SK-N-SH (cell line): ENCODE data around the gene EPB41L3. TPM values are rescaled to one million over a fixed set of nuclear protein-coding genes. Genes with fewer than 3 reads are reported as not detected.

ENCODE experiments used
- CTCF ChIA-PET: fragments of 300-600, 350-600 bp; formaldehyde crosslinking; extraction: SDS; loops from one replicate; lab custom pipeline; 2021; lab: Yijun Ruan, JAX
- POLR2A ChIA-PET: fragments of 350-600 bp; sonication (Branson Sonifier 250); formaldehyde crosslinking; extraction: SDS; loops from one replicate; lab custom pipeline; 2020; ENCODE audit warnings: antibody characterized with exemption, inconsistent platforms; lab: Yijun Ruan, JAX
- DNase-seq: peaks from one replicate; pipeline ENCODE4 v3.0.0; 2012
- H2AFZ ChIP-seq: fragments of 200-600 bp; sonication (generic); 2 replicates; pipeline ENCODE4 v1.8.1; 2016; ENCODE audit warnings: antibody characterized with exemption, mild to moderate bottlenecking, low read depth
- H3F3A ChIP-seq: fragments of 200-600 bp; sonication (generic); replicated peaks from 2 replicates; pipeline ENCODE3; 2016; ENCODE audit warnings: antibody characterized with exemption, mild to moderate bottlenecking; ENCODE audit not compliant: insufficient read depth
- H3K27ac ChIP-seq, 2 experiments: fragments of 200-500 bp in 1 of 2; fragments of 200-600 bp in 1 of 2; sonication (Bioruptor generic) in 1 of 2; sonication (generic), shearing (Covaris generic) in 1 of 2; 2 replicates each; pipeline versions ENCODE4 v1.5.1 to v1.6.1; 2014 to 2016; ENCODE audit warnings: low read depth in 2 of 2, inconsistent platforms in 1 of 2, low read length in 1 of 2, mild to moderate bottlenecking in 1 of 2, mixed read lengths in 1 of 2
- H3K27me3 ChIP-seq: fragments of 200-600 bp; sonication (generic), shearing (Covaris generic); 2 replicates; pipeline ENCODE4 v1.6.1; 2016; ENCODE audit warnings: mixed run types; ENCODE audit not compliant: insufficient read depth
- H3K36me3 ChIP-seq, 2 experiments: fragments of 200-500 bp in 1 of 2; fragments of 200-600 bp in 1 of 2; sonication (Bioruptor generic) in 1 of 2; sonication (generic) in 1 of 2; replicated peaks in 1 of 2; 2 replicates each; pipeline versions ENCODE3 to v1.5.1; 2014 to 2016; ENCODE audit warnings: low read length in 1 of 2, mild to moderate bottlenecking in 1 of 2; ENCODE audit not compliant: insufficient read depth in 2 of 2, control insufficient read depth in 1 of 2
- H3K4me1 ChIP-seq, 2 experiments: fragments of 200-500 bp in 1 of 2; fragments of 200-600 bp in 1 of 2; sonication (Bioruptor generic) in 1 of 2; sonication (generic), shearing (Covaris generic) in 1 of 2; 2 replicates each; pipeline versions ENCODE4 v1.5.1 to v1.6.1; 2014 to 2016; ENCODE audit warnings: low read depth in 1 of 2, low read length in 1 of 2, mixed run types in 1 of 2; ENCODE audit not compliant: insufficient read depth in 2 of 2, control insufficient read depth in 1 of 2
- H3K4me2 ChIP-seq: fragments of 200-600 bp; sonication (generic), shearing (Covaris generic); 2 replicates; pipeline ENCODE4 v1.6.1; 2017; ENCODE audit warnings: mixed run types
- H3K4me3 ChIP-seq, 2 experiments: fragments of 200-500 bp in 1 of 2; fragments of 200-600 bp in 1 of 2; sonication (Bioruptor generic) in 1 of 2; sonication (generic), shearing (Covaris generic) in 1 of 2; 2 replicates each; pipeline versions ENCODE4 v1.5.1 to v1.8.1; 2014 to 2016; ENCODE audit warnings: low read depth in 2 of 2, inconsistent platforms in 1 of 2, low read length in 1 of 2, mild to moderate bottlenecking in 1 of 2, mixed read lengths in 1 of 2, moderate library complexity in 1 of 2
- H3K79me2 ChIP-seq: fragments of 200-600 bp; sonication (generic); 2 replicates; pipeline ENCODE4 v1.8.1; 2017; ENCODE audit warnings: mild to moderate bottlenecking; ENCODE audit not compliant: insufficient read depth
- H3K9ac ChIP-seq: fragments of 200-600 bp; sonication (generic); 2 replicates; pipeline ENCODE4 v1.6.1; 2017; ENCODE audit warnings: mixed run types
- H3K9me2 ChIP-seq: fragments of 200-600 bp; sonication (generic); 2 replicates; pipeline ENCODE4 v1.6.1; 2017; ENCODE audit warnings: mixed run types
- H3K9me3 ChIP-seq: fragments of 200-600 bp; sonication (generic); 2 replicates; pipeline ENCODE4 v1.6.1; 2017; ENCODE audit warnings: mixed run types, mild to moderate bottlenecking, moderate library complexity
- H4K20me1 ChIP-seq: fragments of 200-600 bp; sonication (generic); 2 replicates; pipeline ENCODE4 v1.6.1; 2017; ENCODE audit warnings: mild to moderate bottlenecking, mixed run types; ENCODE audit not compliant: insufficient read depth
- CHD2 ChIP-seq: fragments of 150-350 bp; IDR thresholded peaks from 2 replicates; pipeline ENCODE4 v1.6.1; 2018; ENCODE audit warnings: low read length; ENCODE audit not compliant: partially characterized antibody
- ELF1 ChIP-seq: IDR thresholded peaks from 2 replicates; pipeline ENCODE4 v1.4.0; 2012
- FOXJ3 ChIP-seq: sonication (generic); formaldehyde crosslinking; IDR thresholded peaks from 2 replicates; pipeline ENCODE4 v1.5.1; 2020; ENCODE audit warnings: mild to moderate bottlenecking, missing genetic modification reagents
- FOXM1 ChIP-seq: IDR thresholded peaks from 2 replicates; pipeline ENCODE4 v1.4.0; 2012; ENCODE audit warnings: low read depth, mild to moderate bottlenecking
- GABPA ChIP-seq: IDR thresholded peaks from 2 replicates; pipeline ENCODE4 v1.4.0; 2012; ENCODE audit warnings: low read depth, mild to moderate bottlenecking
- GATA2 ChIP-seq: sonication (generic); formaldehyde crosslinking; IDR thresholded peaks from 2 replicates; pipeline ENCODE4 v1.5.0; 2020; ENCODE audit warnings: mild to moderate bottlenecking, missing genetic modification reagents
- MEF2A ChIP-seq: IDR thresholded peaks from 2 replicates; pipeline ENCODE4 v1.4.0; 2012; ENCODE audit warnings: low read depth, borderline replicate concordance
- MXI1 ChIP-seq: IDR thresholded peaks from 2 replicates; pipeline ENCODE4 v1.6.1; 2012; ENCODE audit warnings: mild to moderate bottlenecking, low read depth, low read length, improper control_type of control experiment
- NRF1 ChIP-seq: IDR thresholded peaks from 2 replicates; pipeline ENCODE4 v1.6.1; 2012; ENCODE audit warnings: low read depth, mild to moderate bottlenecking, low read length
- POLR2AphosphoS5 ChIP-seq: IDR thresholded peaks from 2 replicates; pipeline ENCODE4 v1.6.1; 2012; ENCODE audit warnings: low read depth, low read length
- RCOR1 ChIP-seq: fragments of 150-350 bp; IDR thresholded peaks from 2 replicates; pipeline ENCODE4 v1.6.1; 2017; ENCODE audit warnings: antibody characterized with exemption, low read length
- SMC3 ChIP-seq: IDR thresholded peaks from 2 replicates; pipeline ENCODE4 v1.6.1; 2012; ENCODE audit warnings: low read depth, low read length, improper control_type of control experiment
- TAF1 ChIP-seq: IDR thresholded peaks from 2 replicates; pipeline ENCODE4 v1.6.1; 2012; ENCODE audit warnings: low read depth, mild to moderate bottlenecking, low read length, moderate library complexity, borderline replicate concordance
- TCF12 ChIP-seq: IDR thresholded peaks from 2 replicates; pipeline ENCODE4 v1.4.0; 2012
- TEAD4 ChIP-seq: IDR thresholded peaks from 2 replicates; pipeline ENCODE4 v1.4.0; 2012; ENCODE audit warnings: mild to moderate bottlenecking, borderline replicate concordance; ENCODE audit not compliant: insufficient read depth
- YY1 ChIP-seq: IDR thresholded peaks from 2 replicates; pipeline ENCODE4 v1.4.0; 2012; ENCODE audit warnings: low read depth, mild to moderate bottlenecking
- WGBS: methylation state at CpG from one replicate; pipeline ENCODE4 v1.1.6; 2017; ENCODE audit warnings: low lambda C conversion rate; 5-methylcytosine and 5-hydroxymethylcytosine counted together
- polyA plus RNA-seq, 3 experiments: library from polyadenylated mRNA; depleted of rRNA; stranded (reverse); fragments of >200 nt; gene quantifications; 2 replicates each; pipeline ENCODE4 v1.2.3, GENCODE V29; 2012
- TF ChIP-seq, protein P1 (sequence below): IDR thresholded peaks from 2 replicates; pipeline ENCODE4 v1.4.0; 2012; ENCODE audit warnings: low read depth, borderline replicate concordance
- TF ChIP-seq, protein P2 (sequence below): fragments of 150-350 bp; IDR thresholded peaks from 2 replicates; pipeline ENCODE4 v1.6.1; 2017; ENCODE audit warnings: antibody characterized with exemption, low read length, low read depth, borderline replicate concordance
- TF ChIP-seq, protein P3 (sequence below): IDR thresholded peaks from 2 replicates; pipeline ENCODE4 v1.4.0; 2012; ENCODE audit warnings: low read depth
- TF ChIP-seq, protein P4 (sequence below): IDR thresholded peaks from 2 replicates; pipeline ENCODE4 v1.6.1; 2012; ENCODE audit warnings: mild to moderate bottlenecking, low read depth, low read length, moderate library complexity

EPB41L3 gene
- polyA plus RNA-seq, 1 of the 3 experiments (the other 2 are of a cell fraction): 0.15 TPM

DNA sequence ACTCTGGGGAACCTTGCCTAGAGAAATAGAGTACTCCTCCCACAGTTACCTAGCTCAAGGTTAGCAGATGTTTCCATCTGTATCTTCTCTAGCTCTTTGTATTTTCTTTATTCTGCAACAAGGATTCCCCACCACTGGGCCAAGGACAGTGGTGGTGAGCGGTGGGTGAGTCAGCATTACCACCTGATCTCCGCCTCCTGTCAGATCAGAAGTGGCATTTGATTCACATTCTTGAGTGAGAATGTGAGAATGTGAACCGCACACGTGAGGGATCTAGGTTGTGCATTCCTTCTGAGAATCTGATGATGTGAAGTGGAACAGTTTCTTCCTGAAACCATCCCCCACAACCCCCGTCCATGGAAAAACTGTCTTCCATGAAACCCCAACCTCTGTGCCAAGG lies 9.0 kb downstream of the EPB41L3 start:
- Histone ChIP-seq H3K4me1 (no peaks in the 10 kb centered on the region), H3K36me3 (no peaks in the 10 kb centered on the region), H3K9ac (no peak overlapping the region), H3K27me3 (no peaks in the 10 kb centered on the region), H3K79me2 (no peaks in the 10 kb centered on the region), H4K20me1 (no peaks in the 10 kb centered on the region), H3F3A (no peaks in the 10 kb centered on the region), H3K27ac (no peak overlapping the region), H3K4me2 (no peak overlapping the region), H3K9me3 (no peaks in the 10 kb centered on the region), H3K9me2 (no peaks in the 10 kb centered on the region), H3K4me3 (no peak overlapping the region), H2AFZ (no peak overlapping the region)
- POLR2A ChIA-PET: no interaction called here
- CTCF ChIA-PET: interaction anchor here (1.2 kb wide), 1 partner anchor 12 kb away, joined by 3 read pairs; no protein-coding TSS in a partner anchor
- DNase-seq: no peak
- TF ChIP-seq, protein P1, sequence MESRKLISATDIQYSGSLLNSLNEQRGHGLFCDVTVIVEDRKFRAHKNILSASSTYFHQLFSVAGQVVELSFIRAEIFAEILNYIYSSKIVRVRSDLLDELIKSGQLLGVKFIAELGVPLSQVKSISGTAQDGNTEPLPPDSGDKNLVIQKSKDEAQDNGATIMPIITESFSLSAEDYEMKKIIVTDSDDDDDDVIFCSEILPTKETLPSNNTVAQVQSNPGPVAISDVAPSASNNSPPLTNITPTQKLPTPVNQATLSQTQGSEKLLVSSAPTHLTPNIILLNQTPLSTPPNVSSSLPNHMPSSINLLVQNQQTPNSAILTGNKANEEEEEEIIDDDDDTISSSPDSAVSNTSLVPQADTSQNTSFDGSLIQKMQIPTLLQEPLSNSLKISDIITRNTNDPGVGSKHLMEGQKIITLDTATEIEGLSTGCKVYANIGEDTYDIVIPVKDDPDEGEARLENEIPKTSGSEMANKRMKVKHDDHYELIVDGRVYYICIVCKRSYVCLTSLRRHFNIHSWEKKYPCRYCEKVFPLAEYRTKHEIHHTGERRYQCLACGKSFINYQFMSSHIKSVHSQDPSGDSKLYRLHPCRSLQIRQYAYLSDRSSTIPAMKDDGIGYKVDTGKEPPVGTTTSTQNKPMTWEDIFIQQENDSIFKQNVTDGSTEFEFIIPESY: no peak
- no peak for TF ChIP-seq TCF12
- no peak for TF ChIP-seq RCOR1
- TF ChIP-seq FOXM1: no peak
- TF ChIP-seq POLR2AphosphoS5: no peak
- no peak for TF ChIP-seq MXI1
- TF ChIP-seq ELF1: no peak
- no peak for TF ChIP-seq MEF2A
- TF ChIP-seq NRF1: no peak
- TF ChIP-seq, protein P2, sequence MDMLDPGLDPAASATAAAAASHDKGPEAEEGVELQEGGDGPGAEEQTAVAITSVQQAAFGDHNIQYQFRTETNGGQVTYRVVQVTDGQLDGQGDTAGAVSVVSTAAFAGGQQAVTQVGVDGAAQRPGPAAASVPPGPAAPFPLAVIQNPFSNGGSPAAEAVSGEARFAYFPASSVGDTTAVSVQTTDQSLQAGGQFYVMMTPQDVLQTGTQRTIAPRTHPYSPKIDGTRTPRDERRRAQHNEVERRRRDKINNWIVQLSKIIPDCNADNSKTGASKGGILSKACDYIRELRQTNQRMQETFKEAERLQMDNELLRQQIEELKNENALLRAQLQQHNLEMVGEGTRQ: no peak
- no peak for TF ChIP-seq YY1
- TF ChIP-seq, protein P3, sequence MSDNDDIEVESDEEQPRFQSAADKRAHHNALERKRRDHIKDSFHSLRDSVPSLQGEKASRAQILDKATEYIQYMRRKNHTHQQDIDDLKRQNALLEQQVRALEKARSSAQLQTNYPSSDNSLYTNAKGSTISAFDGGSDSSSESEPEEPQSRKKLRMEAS: no peak
- TF ChIP-seq CHD2: no peak
- TF ChIP-seq FOXJ3 (CRISPR knock-in tag): no peak
- no peak for TF ChIP-seq TEAD4
- TF ChIP-seq SMC3: no peak
- TF ChIP-seq, protein P4, sequence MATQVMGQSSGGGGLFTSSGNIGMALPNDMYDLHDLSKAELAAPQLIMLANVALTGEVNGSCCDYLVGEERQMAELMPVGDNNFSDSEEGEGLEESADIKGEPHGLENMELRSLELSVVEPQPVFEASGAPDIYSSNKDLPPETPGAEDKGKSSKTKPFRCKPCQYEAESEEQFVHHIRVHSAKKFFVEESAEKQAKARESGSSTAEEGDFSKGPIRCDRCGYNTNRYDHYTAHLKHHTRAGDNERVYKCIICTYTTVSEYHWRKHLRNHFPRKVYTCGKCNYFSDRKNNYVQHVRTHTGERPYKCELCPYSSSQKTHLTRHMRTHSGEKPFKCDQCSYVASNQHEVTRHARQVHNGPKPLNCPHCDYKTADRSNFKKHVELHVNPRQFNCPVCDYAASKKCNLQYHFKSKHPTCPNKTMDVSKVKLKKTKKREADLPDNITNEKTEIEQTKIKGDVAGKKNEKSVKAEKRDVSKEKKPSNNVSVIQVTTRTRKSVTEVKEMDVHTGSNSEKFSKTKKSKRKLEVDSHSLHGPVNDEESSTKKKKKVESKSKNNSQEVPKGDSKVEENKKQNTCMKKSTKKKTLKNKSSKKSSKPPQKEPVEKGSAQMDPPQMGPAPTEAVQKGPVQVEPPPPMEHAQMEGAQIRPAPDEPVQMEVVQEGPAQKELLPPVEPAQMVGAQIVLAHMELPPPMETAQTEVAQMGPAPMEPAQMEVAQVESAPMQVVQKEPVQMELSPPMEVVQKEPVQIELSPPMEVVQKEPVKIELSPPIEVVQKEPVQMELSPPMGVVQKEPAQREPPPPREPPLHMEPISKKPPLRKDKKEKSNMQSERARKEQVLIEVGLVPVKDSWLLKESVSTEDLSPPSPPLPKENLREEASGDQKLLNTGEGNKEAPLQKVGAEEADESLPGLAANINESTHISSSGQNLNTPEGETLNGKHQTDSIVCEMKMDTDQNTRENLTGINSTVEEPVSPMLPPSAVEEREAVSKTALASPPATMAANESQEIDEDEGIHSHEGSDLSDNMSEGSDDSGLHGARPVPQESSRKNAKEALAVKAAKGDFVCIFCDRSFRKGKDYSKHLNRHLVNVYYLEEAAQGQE: no peak
- TF ChIP-seq GABPA: no peak
- no peak for TF ChIP-seq TAF1
- TF ChIP-seq GATA2 (CRISPR knock-in tag): no peak
- 0% methylated on average over 5 of the region's 5 CpGs for WGBS
